CD4-positive, CD25-positive, alpha-beta regulatory T cell (primary cell): ENCODE measurements around the gene TSPOAP1. TPM values are rescaled to one million over a fixed set of nuclear protein-coding genes. Genes with fewer than 3 reads are reported as not detected.

Source experiments
- ATAC-seq, 2 donors: fragments of 150-1000 bp; cut with Tn5 transposase; one replicate each; pipeline ENCODE4 v1.10.0; 2021; ENCODE audit warnings: low read depth in 2 of 2, moderate number of reproducible peaks in 2 of 2, moderate library complexity in 1 of 2
- DNase-seq, 3 donors: peaks; one replicate each; pipeline versions ENCODE4 v3.0.0 to v3.0.0-alpha.2; 2012 to 2022; ENCODE audit warnings: mixed read lengths in 1 of 3
- H3K27ac ChIP-seq: one replicate; pipeline ENCODE4 v1.7.0; 2013; ENCODE audit warnings: mild to moderate bottlenecking, low read length; ENCODE audit not compliant: insufficient read depth, poor library complexity, severe bottlenecking
- H3K27me3 ChIP-seq: one replicate; pipeline ENCODE4 v1.7.0; 2013; ENCODE audit warnings: low read length; ENCODE audit not compliant: control insufficient read depth, insufficient read depth
- H3K36me3 ChIP-seq: one replicate; pipeline ENCODE4 v1.7.0; 2013; ENCODE audit warnings: mild to moderate bottlenecking, low read length, moderate library complexity; ENCODE audit not compliant: control insufficient read depth, insufficient read depth
- H3K4me1 ChIP-seq: 2 replicates; pipeline ENCODE4 v1.7.0; 2013; ENCODE audit warnings: mild to moderate bottlenecking, low read length; ENCODE audit not compliant: insufficient read depth, control insufficient read depth, poor library complexity, severe bottlenecking
- H3K4me3 ChIP-seq: one replicate; pipeline ENCODE4 v1.7.0; 2013; ENCODE audit warnings: low read depth, mild to moderate bottlenecking, low read length, moderate library complexity
- H3K9me3 ChIP-seq, 2 experiments: 1 replicate in 1 of 2; 2 replicates in 1 of 2; pipeline ENCODE4 v1.7.0; 2013; ENCODE audit warnings: low read length in 2 of 2, mild to moderate bottlenecking in 1 of 2, moderate library complexity in 1 of 2; ENCODE audit not compliant: control insufficient read depth in 2 of 2
- H3K27ac Mint-ChIP-seq, 3 donors: one replicate each; pipeline ENCODE4 v1.8.0; 2020 to 2022; ENCODE audit warnings: mild to moderate bottlenecking in 3 of 3, mixed read lengths in 3 of 3, moderate library complexity in 2 of 3
- H3K27me3 Mint-ChIP-seq: one replicate; pipeline ENCODE4 v1.8.0; 2022; ENCODE audit warnings: mild to moderate bottlenecking, mixed read lengths
- H3K36me3 Mint-ChIP-seq: one replicate; pipeline ENCODE4 v1.8.0; 2020; ENCODE audit warnings: mixed read lengths
- H3K4me1 Mint-ChIP-seq, 4 donors: one replicate each; pipeline ENCODE4 v1.8.0; 2020 to 2022; ENCODE audit warnings: mixed read lengths in 4 of 4, mild to moderate bottlenecking in 1 of 4
- H3K4me3 Mint-ChIP-seq, 4 donors: one replicate each; pipeline ENCODE4 v1.8.0; 2020 to 2022; ENCODE audit warnings: mild to moderate bottlenecking in 4 of 4, mixed read lengths in 4 of 4, moderate library complexity in 3 of 4
- H3K9me3 Mint-ChIP-seq, 7 donors: one replicate each; pipeline ENCODE4 v1.8.0; 2020 to 2022; ENCODE audit warnings: mixed read lengths in 7 of 7, mild to moderate bottlenecking in 3 of 7, moderate library complexity in 2 of 7
- polyA plus RNA-seq, 4 donors: library from polyadenylated mRNA; unstranded; fragments of 300-500 nt; fragmentation: Illumina TruSeq; gene quantifications; one replicate each; pipeline ENCODE4 v1.2.3, GENCODE V29; 2021
- total RNA-seq: library from RNA; stranded (reverse); gene quantifications from one replicate; pipeline ENCODE4 v1.2.3, GENCODE V29; 2022

The TSPOAP1 gene, protein sequence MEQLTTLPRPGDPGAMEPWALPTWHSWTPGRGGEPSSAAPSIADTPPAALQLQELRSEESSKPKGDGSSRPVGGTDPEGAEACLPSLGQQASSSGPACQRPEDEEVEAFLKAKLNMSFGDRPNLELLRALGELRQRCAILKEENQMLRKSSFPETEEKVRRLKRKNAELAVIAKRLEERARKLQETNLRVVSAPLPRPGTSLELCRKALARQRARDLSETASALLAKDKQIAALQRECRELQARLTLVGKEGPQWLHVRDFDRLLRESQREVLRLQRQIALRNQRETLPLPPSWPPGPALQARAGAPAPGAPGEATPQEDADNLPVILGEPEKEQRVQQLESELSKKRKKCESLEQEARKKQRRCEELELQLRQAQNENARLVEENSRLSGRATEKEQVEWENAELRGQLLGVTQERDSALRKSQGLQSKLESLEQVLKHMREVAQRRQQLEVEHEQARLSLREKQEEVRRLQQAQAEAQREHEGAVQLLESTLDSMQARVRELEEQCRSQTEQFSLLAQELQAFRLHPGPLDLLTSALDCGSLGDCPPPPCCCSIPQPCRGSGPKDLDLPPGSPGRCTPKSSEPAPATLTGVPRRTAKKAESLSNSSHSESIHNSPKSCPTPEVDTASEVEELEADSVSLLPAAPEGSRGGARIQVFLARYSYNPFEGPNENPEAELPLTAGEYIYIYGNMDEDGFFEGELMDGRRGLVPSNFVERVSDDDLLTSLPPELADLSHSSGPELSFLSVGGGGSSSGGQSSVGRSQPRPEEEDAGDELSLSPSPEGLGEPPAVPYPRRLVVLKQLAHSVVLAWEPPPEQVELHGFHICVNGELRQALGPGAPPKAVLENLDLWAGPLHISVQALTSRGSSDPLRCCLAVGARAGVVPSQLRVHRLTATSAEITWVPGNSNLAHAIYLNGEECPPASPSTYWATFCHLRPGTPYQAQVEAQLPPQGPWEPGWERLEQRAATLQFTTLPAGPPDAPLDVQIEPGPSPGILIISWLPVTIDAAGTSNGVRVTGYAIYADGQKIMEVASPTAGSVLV (N-terminal part only)
- 47.4 TPM for total RNA-seq
- polyA plus RNA-seq, result 1 to 10 TPM in 2 of 4 donors, under 1 TPM in 2; 0.73 to 1.6 (median 0.92) TPM

DNA sequence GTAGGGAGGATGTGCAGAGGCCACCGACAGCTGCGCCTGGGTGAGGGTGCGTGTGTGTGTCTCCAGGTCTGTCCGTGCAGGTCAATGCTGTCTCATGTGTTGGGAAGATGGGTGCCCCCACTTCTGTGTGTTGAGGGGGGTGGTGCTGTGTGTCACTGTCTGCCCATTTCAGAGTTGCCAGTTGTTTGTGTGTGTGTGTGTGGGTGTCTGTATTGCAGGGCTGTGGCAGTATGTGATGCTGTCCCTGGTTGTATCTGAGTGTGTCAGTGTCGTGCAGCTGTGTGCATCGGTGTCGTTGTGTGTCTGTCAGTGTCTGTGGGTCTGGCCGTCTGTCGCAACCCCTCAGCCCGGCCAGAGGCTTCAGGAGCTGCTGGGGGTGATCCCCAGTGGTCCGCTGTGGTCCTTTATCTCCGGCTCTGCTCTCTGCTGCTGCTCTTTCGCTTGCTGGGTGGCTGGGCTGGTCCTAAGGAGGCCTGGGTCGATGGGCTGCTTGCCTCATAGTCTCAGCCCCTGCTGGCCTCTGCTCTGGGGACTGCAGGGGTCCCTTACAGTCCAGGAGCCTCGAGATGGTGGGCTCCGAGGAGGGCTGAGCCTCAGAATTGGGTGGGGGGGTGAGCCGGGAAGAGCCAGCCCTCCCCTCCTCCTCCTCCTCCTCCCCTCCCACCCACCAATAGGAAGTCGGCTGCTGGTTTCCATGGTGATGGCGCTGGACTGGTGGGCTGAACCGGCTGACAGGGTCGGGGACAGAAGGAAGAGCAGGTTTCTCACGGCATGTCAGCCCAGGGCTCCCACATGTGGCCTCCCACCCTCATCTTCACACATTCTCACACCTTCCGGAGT lies at the start of gene TSPOAP1:
TSS of gene TSPOAP1 (minus strand) at position 601 of the 840 bp plus-strand sequence. CDS start 875 bp downstream, outside the sequence.
- ATAC-seq (peak; percentile 6 to 15), DNase-seq (peak; percentile 54 to 89 (median 66))
- Mint-ChIP-seq H3K27me3 (peaks cover 4% of the 10 kb centered on the region), H3K4me3 (peak within 1 kb of the TSS; percentile 97 to 100 (median 99)), H3K9me3 (peaks cover 0 to 2% (median 0%) of the 10 kb centered on the region in 7 donors), H3K4me1 (peaks cover 0 to 54% (median 23%) of the 10 kb centered on the region in 4 donors), H3K36me3 (peaks cover 19% of the 10 kb centered on the region), H3K27ac (peak within 1 kb of the TSS; percentile 93 to 98 (median 95))
- H3K36me3 ChIP-seq, result peaks cover 10% of the 10 kb centered on the region
- H3K4me3 ChIP-seq, result peak within 1 kb of the TSS; percentile 99
- no peaks in the 10 kb centered on the region for H3K27me3 ChIP-seq
- H3K9me3 ChIP-seq, result no peaks in the 10 kb centered on the region
- peaks cover 67% of the 10 kb centered on the region for H3K4me1 ChIP-seq
- H3K27ac ChIP-seq, result peak within 1 kb of the TSS; percentile 99

DNA sequence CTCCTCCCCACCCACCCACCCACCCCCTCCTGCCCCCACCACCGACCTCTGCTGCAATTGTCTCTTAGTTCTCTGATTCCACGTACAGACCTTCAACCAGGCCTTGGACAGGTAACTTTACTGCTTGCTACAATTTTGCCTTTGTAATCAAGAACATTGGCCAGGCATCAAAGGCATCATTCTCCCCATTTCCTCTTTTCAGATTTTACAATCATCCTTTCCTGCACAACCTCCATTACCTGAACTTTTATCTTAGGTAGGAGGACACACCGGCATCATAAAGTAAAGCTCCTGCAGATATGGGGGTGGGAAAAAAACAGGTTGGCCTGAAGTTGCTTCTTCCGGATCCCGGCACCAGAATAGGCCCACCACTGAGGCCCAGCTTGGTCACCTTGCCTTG lies 49.1 kb upstream of the TSPOAP1 start:
- H3K27ac ChIP-seq, result no peak overlapping the region
- peaks cover 3% of the 10 kb centered on the region for H3K4me1 ChIP-seq
- no peaks in the 10 kb centered on the region for H3K9me3 ChIP-seq
- H3K27ac Mint-ChIP-seq, result no peak overlapping the region
- H3K4me3 ChIP-seq, result no peak overlapping the region
- no peaks in the 10 kb centered on the region for H3K27me3 Mint-ChIP-seq
- peaks cover 10 to 36% (median 24%) of the 10 kb centered on the region in 4 donors for H3K4me1 Mint-ChIP-seq
- H3K4me3 Mint-ChIP-seq, result no peak overlapping the region
- DNase-seq, result no peak
- H3K9me3 Mint-ChIP-seq, result peaks cover 0 to 2% (median 0%) of the 10 kb centered on the region in 7 donors
- no peaks in the 10 kb centered on the region for H3K36me3 ChIP-seq
- ATAC-seq, result no peak
- peaks cover 10% of the 10 kb centered on the region for H3K36me3 Mint-ChIP-seq
- no peaks in the 10 kb centered on the region for H3K27me3 ChIP-seq

DNA sequence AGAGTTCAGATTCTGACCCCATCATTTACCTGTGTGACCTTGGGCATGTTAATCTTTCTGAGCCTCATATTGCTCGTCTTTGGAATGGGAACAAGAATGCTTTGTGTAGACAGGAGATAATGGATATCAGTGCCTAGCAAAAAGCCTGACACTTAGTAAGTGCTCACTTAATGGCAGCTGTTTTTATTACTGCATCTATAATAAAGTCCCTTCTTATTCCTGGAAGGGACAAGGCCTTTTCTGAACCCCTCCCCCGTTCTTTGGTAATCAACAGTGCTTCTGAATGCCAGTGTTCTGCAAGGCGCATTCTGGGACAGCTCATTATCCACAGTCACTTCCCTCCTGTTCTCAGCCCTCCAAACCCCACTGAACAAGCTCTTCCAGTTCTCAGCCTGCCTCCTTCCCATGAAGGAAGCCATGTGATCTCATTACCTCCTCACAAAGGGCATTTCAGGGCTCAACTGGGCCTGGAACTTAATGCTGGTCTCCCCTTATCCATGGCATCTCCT lies 48.6 kb upstream of the TSPOAP1 start:
- H3K27ac Mint-ChIP-seq, result no peak overlapping the region
- Histone ChIP-seq H3K36me3 (no peaks in the 10 kb centered on the region), H3K9me3 (no peaks in the 10 kb centered on the region), H3K4me1 (no peaks in the 10 kb centered on the region), H3K4me3 (no peak overlapping the region), H3K27ac (no peak overlapping the region), H3K27me3 (no peaks in the 10 kb centered on the region)
- ATAC-seq (no peak), DNase-seq (no peak)
- H3K9me3 Mint-ChIP-seq, result peaks cover 0 to 2% (median 0%) of the 10 kb centered on the region in 7 donors
- H3K27me3 Mint-ChIP-seq, result no peaks in the 10 kb centered on the region
- peaks cover 11% of the 10 kb centered on the region for H3K36me3 Mint-ChIP-seq
- peaks cover 5 to 33% (median 22%) of the 10 kb centered on the region in 4 donors for H3K4me1 Mint-ChIP-seq
- no peak overlapping the region for H3K4me3 Mint-ChIP-seq

DNA sequence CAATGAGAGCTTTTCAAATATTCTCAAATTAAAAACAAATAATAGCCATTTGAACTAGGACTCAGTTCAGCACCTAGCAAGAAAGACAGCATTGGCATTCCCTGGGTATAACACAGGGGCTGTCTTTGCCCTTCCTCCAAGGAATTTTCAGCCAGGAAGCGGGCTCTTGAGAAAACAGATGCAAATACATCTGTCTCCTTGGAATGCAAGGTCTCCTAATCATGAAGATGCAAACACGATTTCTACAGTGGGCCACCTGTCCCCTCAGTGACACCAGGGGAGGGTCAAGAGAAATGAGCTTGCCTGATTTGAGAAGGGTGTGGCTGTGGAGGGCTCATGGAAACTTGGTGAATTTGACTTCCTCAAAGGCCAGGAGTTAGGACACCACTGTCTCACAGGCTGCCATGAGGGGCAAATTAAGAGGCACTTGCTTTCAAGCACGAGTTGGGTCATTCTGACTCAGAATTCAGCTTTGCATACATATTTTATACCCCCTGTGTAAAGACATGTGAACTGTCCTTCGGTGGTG lies 47.9 kb upstream of the TSPOAP1 start:
- Mint-ChIP-seq H3K4me1 (peaks cover 0 to 29% (median 19%) of the 10 kb centered on the region in 4 donors), H3K4me3 (no peak overlapping the region), H3K27ac (no peak overlapping the region), H3K9me3 (peaks cover 0 to 2% (median 0%) of the 10 kb centered on the region in 7 donors), H3K27me3 (no peaks in the 10 kb centered on the region), H3K36me3 (peaks cover 11% of the 10 kb centered on the region)
- Histone ChIP-seq H3K4me1 (no peaks in the 10 kb centered on the region), H3K27me3 (no peaks in the 10 kb centered on the region), H3K4me3 (no peak overlapping the region), H3K27ac (no peak overlapping the region), H3K36me3 (no peaks in the 10 kb centered on the region), H3K9me3 (no peaks in the 10 kb centered on the region)
- DNase-seq (no peak), ATAC-seq (no peak)

DNA sequence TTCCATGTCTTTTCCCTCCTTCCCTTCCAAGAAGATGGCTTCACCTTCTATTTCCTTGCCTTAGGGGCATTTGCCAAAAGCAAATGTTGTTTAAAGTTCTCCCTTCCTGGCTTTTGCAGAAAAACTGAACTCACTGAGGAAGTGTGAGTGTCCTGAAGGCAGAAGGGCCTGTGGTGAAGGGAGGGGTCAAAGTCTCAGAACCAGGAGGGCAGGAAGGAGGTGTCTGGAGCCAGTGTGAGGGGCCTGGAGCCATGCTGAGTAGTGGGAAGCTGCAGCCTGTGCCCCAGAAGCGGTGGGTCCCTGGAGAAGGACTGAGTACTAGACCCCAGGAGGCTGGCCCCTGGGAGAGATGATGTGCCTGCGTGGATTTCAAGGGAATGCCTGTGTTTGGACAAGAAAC lies 47.2 kb upstream of the TSPOAP1 start:
- Mint-ChIP-seq H3K4me3 (no peak overlapping the region), H3K27ac (no peak overlapping the region), H3K4me1 (peaks cover 0 to 25% (median 14%) of the 10 kb centered on the region in 4 donors), H3K36me3 (peaks cover 11% of the 10 kb centered on the region), H3K9me3 (peaks cover 0 to 2% (median 0%) of the 10 kb centered on the region in 7 donors), H3K27me3 (no peaks in the 10 kb centered on the region)
- Histone ChIP-seq H3K4me3 (no peak overlapping the region), H3K4me1 (no peaks in the 10 kb centered on the region), H3K9me3 (no peaks in the 10 kb centered on the region), H3K27me3 (no peaks in the 10 kb centered on the region), H3K27ac (no peak overlapping the region), H3K36me3 (no peaks in the 10 kb centered on the region)
- ATAC-seq, result no peak
- DNase-seq, result no peak

DNA sequence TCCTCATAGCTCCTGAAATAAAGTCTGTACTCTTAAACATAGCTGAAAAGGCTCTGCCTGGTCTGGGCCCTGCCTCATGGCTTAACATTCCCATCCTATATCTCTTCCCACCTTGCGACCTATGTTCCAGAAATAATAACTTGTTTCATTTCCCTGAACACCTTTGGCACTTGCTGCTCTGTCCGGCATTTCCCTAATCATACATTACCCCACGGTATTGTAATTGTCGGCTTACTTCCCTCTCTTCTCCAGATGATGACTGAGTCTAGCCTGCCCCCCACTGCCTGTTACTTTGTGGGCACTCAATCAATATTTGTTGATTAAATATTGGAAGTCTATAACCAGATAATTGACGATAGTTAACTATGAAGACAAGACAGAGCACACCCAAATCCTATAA lies 46.7 kb upstream of the TSPOAP1 start:
- H3K4me3 ChIP-seq, result no peak overlapping the region
- DNase-seq (no peak), ATAC-seq (no peak)
- no peaks in the 10 kb centered on the region for H3K9me3 ChIP-seq
- Mint-ChIP-seq H3K9me3 (peaks cover 0 to 2% (median 0%) of the 10 kb centered on the region in 7 donors), H3K4me3 (no peak overlapping the region), H3K36me3 (peaks cover 15% of the 10 kb centered on the region), H3K27ac (no peak overlapping the region), H3K4me1 (peaks cover 0 to 23% (median 14%) of the 10 kb centered on the region in 4 donors), H3K27me3 (no peaks in the 10 kb centered on the region)
- H3K4me1 ChIP-seq, result no peaks in the 10 kb centered on the region
- H3K27me3 ChIP-seq, result no peaks in the 10 kb centered on the region
- H3K27ac ChIP-seq, result no peak overlapping the region
- no peaks in the 10 kb centered on the region for H3K36me3 ChIP-seq
